T47D (cell line): Measurements from ENCODE around the gene CDC42BPA.
"Not testable (repeated sequence)": the region's sequence is repeated elsewhere in the genome, so short reads cannot be mapped to it uniquely, and the experiment has no call there.

Experiments
- DNase-seq, 2 experiments: peaks; one replicate each; pipeline versions ENCODE4 v3.0.0 to v3.0.0-alpha.2; 2011 to 2012; ENCODE audit warnings: low read depth in 1 of 2, low spot score in 1 of 2
- JUND ChIP-seq: IDR thresholded peaks from 2 replicates; pipeline ENCODE4 v1.6.1; 2012; ENCODE audit warnings: low read depth
- in situ Hi-C: cut with HindIII; loops from 2 replicates; pipeline ENCODE4 v1.10.0; 2016; ENCODE audit warnings: low sequenced_read_pairs, low pct_unique_long_range_greater_than_20kb

The CDC42BPA gene

GRCh38 chr1:227006226-227006796 is 312.0 kb downstream of the CDC42BPA start:
- in situ Hi-C loops = no loop called here
- TF ChIP-seq JUND = no peak
- no peak for DNase-seq

- in situ Hi-C loops = no loop called here
- DNase-seq = no peak
- no peak for TF ChIP-seq JUND
These were observed 313.5 kb downstream of the CDC42BPA start for GRCh38 chr1:227004796-227005195.

GRCh38 chr1:227003165-227003564 is 315.1 kb downstream of the CDC42BPA start:
- in situ Hi-C loops = no loop called here
- DNase-seq = no peak
- no peak for TF ChIP-seq JUND

GRCh38 chr1:227002531-227003049 is 315.7 kb downstream of the CDC42BPA start:
- TF ChIP-seq JUND = no peak
- in situ Hi-C loops = no loop called here
- no peak for DNase-seq

GRCh38 chr1:226999579-226999978 is 318.7 kb downstream of the CDC42BPA start:
- in situ Hi-C loops, DNase-seq: not testable (repeated sequence)

GRCh38 chr1:226995365-226996332 is 322.6 kb downstream of the CDC42BPA start:
- no peak for TF ChIP-seq JUND

GRCh38 chr1:226994586-226995364 is 323.5 kb downstream of the CDC42BPA start:
- in situ Hi-C loops = no loop called here
- DNase-seq = no peak
- no peak for TF ChIP-seq JUND

More at GRCh38 chr1:226995365-226996332, 322.6 kb downstream of the CDC42BPA start:
- DNase-seq = no peak
- in situ Hi-C loops = no loop called here

GRCh38 chr1:226993814-226994585 is 324.3 kb downstream of the CDC42BPA start:
- DNase-seq = no peak
- TF ChIP-seq JUND = no peak
- in situ Hi-C loops = no loop called here

GRCh38 chr1:226991920-226992319 is 326.4 kb downstream of the CDC42BPA start:
- in situ Hi-C loops = no loop called here
- no peak for DNase-seq
- no peak for TF ChIP-seq JUND

- no peak for TF ChIP-seq JUND
- in situ Hi-C loops = no loop called here
- DNase-seq = no peak
These were observed 328.1 kb downstream of the CDC42BPA start for GRCh38 chr1:226990133-226990716.

- no peak for TF ChIP-seq JUND
- in situ Hi-C loops = no loop called here
- no peak for DNase-seq
These were observed 329.0 kb downstream of the CDC42BPA start for GRCh38 chr1:226989085-226989920.
